Measurements from ENCODE around the gene FAM228A.

DNA sequence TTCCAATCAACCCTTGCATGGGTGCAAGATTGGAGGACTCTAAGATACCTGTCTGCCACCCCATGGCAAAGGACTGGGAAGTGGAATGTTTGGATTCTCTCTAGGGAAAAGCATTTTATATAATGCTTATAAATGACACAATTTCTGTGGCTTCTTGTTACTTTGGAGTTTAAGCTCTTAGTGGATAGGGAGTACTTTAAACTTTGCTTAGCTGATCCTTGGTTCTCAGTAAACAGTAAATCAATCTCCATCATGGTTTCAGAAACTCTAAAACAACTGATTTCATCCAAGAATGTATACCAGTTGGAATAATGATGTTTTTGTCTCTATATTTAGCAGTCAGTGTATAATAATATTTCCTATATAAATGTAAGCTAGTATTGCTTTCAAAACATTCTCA lies 14.1 kb upstream of the FAM228A start:
- TF ChIP-seq EZH2 (IDR thresholded peaks at IDR 0.05): no peak
- no peak for TF ChIP-seq POLR2AphosphoS5 (IDR thresholded peaks at IDR 0.05; ENCODE audit: borderline replicate concordance, low read depth, low read length)
- no peak for TF ChIP-seq FOXP2 (optimal IDR thresholded peaks at IDR 0.05; ENCODE audit: control extremely low read depth, extremely low read length, insufficient read depth)
